ENCODE measurements around the gene USP8. TPM values are rescaled to one million over a fixed set of nuclear protein-coding genes. Genes with fewer than 3 reads are reported as not detected.
A peak's percentile ranks its signal among the peaks of the same experiment; 100 is the strongest.
"Not testable (repeated sequence)": the region's sequence is repeated elsewhere in the genome, so short reads cannot be mapped to it uniquely, and the experiment has no call there.

USP8 gene
- polyA plus RNA-seq, 3 donors: 50.8 to 62.3 (median 61.7) TPM

- no peak for DNase-seq (ENCODE audit: extremely low read depth in 1 of 11, low read depth in 9 of 11, low spot score in 4 of 11)
These were observed 2.2 kb downstream of the USP8 start for GRCh38 chr15:50426428-50426827.

GRCh38 chr15:50431204-50431603 is 7.0 kb downstream of the USP8 start:
- DNase-seq (ENCODE audit: extremely low read depth in 1 of 11, low read depth in 9 of 11, low spot score in 4 of 11): no peak

- DNase-seq (ENCODE audit: extremely low read depth in 1 of 11, low read depth in 9 of 11, low spot score in 4 of 11): no peak
These were observed 8.0 kb downstream of the USP8 start for GRCh38 chr15:50432230-50432629.

- no peak for DNase-seq (ENCODE audit: extremely low read depth in 1 of 11, low read depth in 9 of 11, low spot score in 4 of 11)
These were observed 11.6 kb downstream of the USP8 start for GRCh38 chr15:50435772-50436171.

- DNase-seq (ENCODE audit: extremely low read depth in 1 of 11, low read depth in 9 of 11, low spot score in 4 of 11): no peak
These were observed 14.0 kb downstream of the USP8 start for GRCh38 chr15:50438251-50438650.

- DNase-seq (ENCODE audit: extremely low read depth in 1 of 11, low read depth in 9 of 11, low spot score in 4 of 11): no peak
These were observed 16.7 kb downstream of the USP8 start for GRCh38 chr15:50440932-50441331.

- DNase-seq (ENCODE audit: extremely low read depth in 1 of 11, low read depth in 9 of 11, low spot score in 4 of 11): no peak
These were observed 28.7 kb downstream of the USP8 start for GRCh38 chr15:50452927-50453326.

- DNase-seq (ENCODE audit: extremely low read depth in 1 of 11, low read depth in 9 of 11, low spot score in 4 of 11): no peak
These were observed 34.3 kb downstream of the USP8 start for GRCh38 chr15:50458348-50459112.

- DNase-seq (ENCODE audit: extremely low read depth in 1 of 11, low read depth in 9 of 11, low spot score in 4 of 11): peak in 1 of 11 donors; percentile 1
These were observed 39.5 kb downstream of the USP8 start for GRCh38 chr15:50463423-50464358.

GRCh38 chr15:50471072-50471471 is 46.9 kb downstream of the USP8 start:
- DNase-seq (ENCODE audit: extremely low read depth in 1 of 11, low read depth in 9 of 11, low spot score in 4 of 11): no peak

- DNase-seq (ENCODE audit: extremely low read depth in 1 of 11, low read depth in 9 of 11, low spot score in 4 of 11): no peak
These were observed 51.9 kb downstream of the USP8 start for GRCh38 chr15:50476143-50476542.

GRCh38 chr15:50484781-50485180 is 60.6 kb downstream of the USP8 start:
- DNase-seq (ENCODE audit: extremely low read depth in 1 of 11, low read depth in 9 of 11, low spot score in 4 of 11): no peak

GRCh38 chr15:50485389-50485788 is 61.2 kb downstream of the USP8 start:
- no peak for DNase-seq (ENCODE audit: extremely low read depth in 1 of 11, low read depth in 9 of 11, low spot score in 4 of 11)

GRCh38 chr15:50487287-50487686 is 63.1 kb downstream of the USP8 start:
- DNase-seq (ENCODE audit: extremely low read depth in 1 of 11, low read depth in 9 of 11, low spot score in 4 of 11): no peak

GRCh38 chr15:50493625-50494024 is 69.4 kb downstream of the USP8 start:
- DNase-seq (ENCODE audit: extremely low read depth in 1 of 11, low read depth in 9 of 11, low spot score in 4 of 11): no peak

- not testable (repeated sequence) for DNase-seq (ENCODE audit: extremely low read depth in 1 of 11, low read depth in 9 of 11, low spot score in 4 of 11)
These were observed 70.3 kb downstream of the USP8 start for GRCh38 chr15:50494547-50494946.

- no peak for DNase-seq (ENCODE audit: extremely low read depth in 1 of 11, low read depth in 9 of 11, low spot score in 4 of 11)
These were observed 72.5 kb downstream of the USP8 start for GRCh38 chr15:50496692-50497091.

- no peak for DNase-seq (ENCODE audit: extremely low read depth in 1 of 11, low read depth in 9 of 11, low spot score in 4 of 11)
These were observed 76.1 kb downstream of the USP8 start for GRCh38 chr15:50500352-50500751.

- DNase-seq (ENCODE audit: extremely low read depth in 1 of 11, low read depth in 9 of 11, low spot score in 4 of 11): no peak
These were observed 77.6 kb downstream of the USP8 start for GRCh38 chr15:50501815-50502214.

GRCh38 chr15:50503144-50503543 is 78.9 kb downstream of the USP8 start:
- no peak for DNase-seq (ENCODE audit: extremely low read depth in 1 of 11, low read depth in 9 of 11, low spot score in 4 of 11)
